Measurements from ENCODE around the gene CHPT1. TPM values are rescaled to one million over a fixed set of nuclear protein-coding genes. Genes with fewer than 3 reads are reported as not detected.
A peak's percentile ranks its signal among the peaks of the same experiment; 100 is the strongest.

The CHPT1 gene
- total and polyA plus RNA-seq, 9 of the 15 experiments (the other 6 are each of a cell fraction or from before 2014, with no cell fraction given): 15.3 to 210 (median 91.9) TPM

DNA sequence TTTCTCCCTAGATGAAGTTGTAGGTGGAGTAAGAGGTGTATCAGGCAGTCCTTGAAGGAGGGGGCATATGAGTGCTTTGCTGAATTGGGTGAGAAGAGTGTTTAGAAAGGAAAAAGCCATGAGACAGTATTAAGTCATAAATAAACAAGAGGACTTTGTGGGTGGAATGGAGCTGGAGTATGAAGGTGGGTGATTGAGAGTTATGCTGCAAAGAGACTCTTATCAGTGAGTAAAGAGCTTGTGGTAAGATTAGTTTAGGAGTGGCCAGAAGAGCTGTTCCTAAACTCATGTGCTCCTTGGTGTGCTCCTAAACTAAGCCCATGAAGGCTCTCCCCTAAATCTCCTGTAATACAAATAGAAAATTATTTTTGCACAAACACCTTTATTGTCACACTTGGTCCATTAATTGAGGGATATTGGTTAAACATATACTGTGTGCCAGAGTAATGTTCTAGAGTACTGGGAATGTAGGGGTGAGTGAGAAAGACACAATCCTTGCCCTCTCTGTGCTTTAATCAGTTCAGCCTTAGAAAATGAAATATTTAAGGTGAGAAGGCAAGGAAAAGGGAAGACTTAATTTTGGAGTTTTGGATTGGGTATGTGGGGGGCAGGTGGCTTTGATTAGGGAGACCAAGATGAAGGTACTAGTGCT lies 9.8 kb downstream of the CHPT1 start (continued):
- TF ChIP-seq, protein P1, sequence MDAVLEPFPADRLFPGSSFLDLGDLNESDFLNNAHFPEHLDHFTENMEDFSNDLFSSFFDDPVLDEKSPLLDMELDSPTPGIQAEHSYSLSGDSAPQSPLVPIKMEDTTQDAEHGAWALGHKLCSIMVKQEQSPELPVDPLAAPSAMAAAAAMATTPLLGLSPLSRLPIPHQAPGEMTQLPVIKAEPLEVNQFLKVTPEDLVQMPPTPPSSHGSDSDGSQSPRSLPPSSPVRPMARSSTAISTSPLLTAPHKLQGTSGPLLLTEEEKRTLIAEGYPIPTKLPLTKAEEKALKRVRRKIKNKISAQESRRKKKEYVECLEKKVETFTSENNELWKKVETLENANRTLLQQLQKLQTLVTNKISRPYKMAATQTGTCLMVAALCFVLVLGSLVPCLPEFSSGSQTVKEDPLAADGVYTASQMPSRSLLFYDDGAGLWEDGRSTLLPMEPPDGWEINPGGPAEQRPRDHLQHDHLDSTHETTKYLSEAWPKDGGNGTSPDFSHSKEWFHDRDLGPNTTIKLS (IDR thresholded peaks at IDR 0.05; ENCODE audit: borderline replicate concordance, low read depth): no peak
- TF ChIP-seq SIX5 (IDR thresholded peaks at IDR 0.05; ENCODE audit: borderline replicate concordance in 1 of 2, insufficient read depth in 1 of 2, low read depth in 1 of 2, low read length in 2 of 2): no peak
- TF ChIP-seq TAF9B (IDR thresholded peaks at IDR 0.05; ENCODE audit: partially characterized antibody): no peak
- peak; percentile 44; the same call in 1 of the 2 replicates for TF ChIP-seq ESRRA (IDR thresholded peaks at IDR 0.05; ENCODE audit: borderline replicate concordance, low read depth)
- TF ChIP-seq, protein P2, sequence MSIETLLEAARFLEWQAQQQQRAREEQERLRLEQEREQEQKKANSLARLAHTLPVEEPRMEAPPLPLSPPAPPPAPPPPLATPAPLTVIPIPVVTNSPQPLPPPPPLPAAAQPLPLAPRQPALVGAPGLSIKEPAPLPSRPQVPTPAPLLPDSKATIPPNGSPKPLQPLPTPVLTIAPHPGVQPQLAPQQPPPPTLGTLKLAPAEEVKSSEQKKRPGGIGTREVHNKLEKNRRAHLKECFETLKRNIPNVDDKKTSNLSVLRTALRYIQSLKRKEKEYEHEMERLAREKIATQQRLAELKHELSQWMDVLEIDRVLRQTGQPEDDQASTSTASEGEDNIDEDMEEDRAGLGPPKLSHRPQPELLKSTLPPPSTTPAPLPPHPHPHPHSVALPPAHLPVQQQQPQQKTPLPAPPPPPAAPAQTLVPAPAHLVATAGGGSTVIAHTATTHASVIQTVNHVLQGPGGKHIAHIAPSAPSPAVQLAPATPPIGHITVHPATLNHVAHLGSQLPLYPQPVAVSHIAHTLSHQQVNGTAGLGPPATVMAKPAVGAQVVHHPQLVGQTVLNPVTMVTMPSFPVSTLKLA (conservative IDR thresholded peaks at IDR 0.05): peak in 1 of 2 experiments; percentile 40; a peak in 1 of 4 replicates
- no peak for TF ChIP-seq ZNF668 (CRISPR knock-in tag; IDR thresholded peaks at IDR 0.05)
- peak; percentile 81 for TF ChIP-seq ARID1B (IDR thresholded peaks at IDR 0.05)
- no peak for TF ChIP-seq ZNF75A (CRISPR knock-in tag; IDR thresholded peaks at IDR 0.05)
- no peak for TF ChIP-seq ZNF282 (CRISPR knock-in tag; IDR thresholded peaks at IDR 0.05)
- TF ChIP-seq IFI16 (CRISPR knock-in tag; IDR thresholded peaks at IDR 0.05): no peak
- TF ChIP-seq HDAC1 (IDR thresholded peaks at IDR 0.05): peak in 1 of 2 experiments; percentile 69; a peak in 2 of 4 replicates
- no peak for TF ChIP-seq SRSF3 (IDR thresholded peaks at IDR 0.05; ENCODE audit: insufficient read depth, low read length)
- TF ChIP-seq POLR2A (conservative IDR thresholded peaks at IDR 0.05): no peak
- TF ChIP-seq EP300 (IDR thresholded peaks at IDR 0.05; ENCODE audit: low read length): peak; percentile 63; the same call in 1 of the 2 replicates
- TF ChIP-seq, protein P3, sequence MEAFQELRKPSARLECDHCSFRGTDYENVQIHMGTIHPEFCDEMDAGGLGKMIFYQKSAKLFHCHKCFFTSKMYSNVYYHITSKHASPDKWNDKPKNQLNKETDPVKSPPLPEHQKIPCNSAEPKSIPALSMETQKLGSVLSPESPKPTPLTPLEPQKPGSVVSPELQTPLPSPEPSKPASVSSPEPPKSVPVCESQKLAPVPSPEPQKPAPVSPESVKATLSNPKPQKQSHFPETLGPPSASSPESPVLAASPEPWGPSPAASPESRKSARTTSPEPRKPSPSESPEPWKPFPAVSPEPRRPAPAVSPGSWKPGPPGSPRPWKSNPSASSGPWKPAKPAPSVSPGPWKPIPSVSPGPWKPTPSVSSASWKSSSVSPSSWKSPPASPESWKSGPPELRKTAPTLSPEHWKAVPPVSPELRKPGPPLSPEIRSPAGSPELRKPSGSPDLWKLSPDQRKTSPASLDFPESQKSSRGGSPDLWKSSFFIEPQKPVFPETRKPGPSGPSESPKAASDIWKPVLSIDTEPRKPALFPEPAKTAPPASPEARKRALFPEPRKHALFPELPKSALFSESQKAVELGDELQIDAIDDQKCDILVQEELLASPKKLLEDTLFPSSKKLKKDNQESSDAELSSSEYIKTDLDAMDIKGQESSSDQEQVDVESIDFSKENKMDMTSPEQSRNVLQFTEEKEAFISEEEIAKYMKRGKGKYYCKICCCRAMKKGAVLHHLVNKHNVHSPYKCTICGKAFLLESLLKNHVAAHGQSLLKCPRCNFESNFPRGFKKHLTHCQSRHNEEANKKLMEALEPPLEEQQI (IDR thresholded peaks at IDR 0.05): no peak
- TF ChIP-seq GATA2 (CRISPR knock-in tag; IDR thresholded peaks at IDR 0.05): no peak
- TF ChIP-seq, protein P4, sequence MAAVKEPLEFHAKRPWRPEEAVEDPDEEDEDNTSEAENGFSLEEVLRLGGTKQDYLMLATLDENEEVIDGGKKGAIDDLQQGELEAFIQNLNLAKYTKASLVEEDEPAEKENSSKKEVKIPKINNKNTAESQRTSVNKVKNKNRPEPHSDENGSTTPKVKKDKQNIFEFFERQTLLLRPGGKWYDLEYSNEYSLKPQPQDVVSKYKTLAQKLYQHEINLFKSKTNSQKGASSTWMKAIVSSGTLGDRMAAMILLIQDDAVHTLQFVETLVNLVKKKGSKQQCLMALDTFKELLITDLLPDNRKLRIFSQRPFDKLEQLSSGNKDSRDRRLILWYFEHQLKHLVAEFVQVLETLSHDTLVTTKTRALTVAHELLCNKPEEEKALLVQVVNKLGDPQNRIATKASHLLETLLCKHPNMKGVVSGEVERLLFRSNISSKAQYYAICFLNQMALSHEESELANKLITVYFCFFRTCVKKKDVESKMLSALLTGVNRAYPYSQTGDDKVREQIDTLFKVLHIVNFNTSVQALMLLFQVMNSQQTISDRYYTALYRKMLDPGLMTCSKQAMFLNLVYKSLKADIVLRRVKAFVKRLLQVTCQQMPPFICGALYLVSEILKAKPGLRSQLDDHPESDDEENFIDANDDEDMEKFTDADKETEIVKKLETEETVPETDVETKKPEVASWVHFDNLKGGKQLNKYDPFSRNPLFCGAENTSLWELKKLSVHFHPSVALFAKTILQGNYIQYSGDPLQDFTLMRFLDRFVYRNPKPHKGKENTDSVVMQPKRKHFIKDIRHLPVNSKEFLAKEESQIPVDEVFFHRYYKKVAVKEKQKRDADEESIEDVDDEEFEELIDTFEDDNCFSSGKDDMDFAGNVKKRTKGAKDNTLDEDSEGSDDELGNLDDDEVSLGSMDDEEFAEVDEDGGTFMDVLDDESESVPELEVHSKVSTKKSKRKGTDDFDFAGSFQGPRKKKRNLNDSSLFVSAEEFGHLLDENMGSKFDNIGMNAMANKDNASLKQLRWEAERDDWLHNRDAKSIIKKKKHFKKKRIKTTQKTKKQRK (IDR thresholded peaks at IDR 0.05; ENCODE audit: borderline replicate concordance, low read depth, low read length): no peak
- no peak for TF ChIP-seq ZKSCAN8 (CRISPR knock-in tag; IDR thresholded peaks at IDR 0.05)

Data from K562 (cell line).